GM18868 (cell line): ENCODE measurements around the gene HORMAD2.
"Not testable (repeated sequence)": the region's sequence is repeated elsewhere in the genome, so short reads cannot be mapped to it uniquely, and the experiment has no call there.

Source experiments
- ATAC-seq: cut with Tn5 transposase; IDR thresholded peaks from one replicate; pipeline ENCODE4 v1.9.1; 2021; ENCODE audit warnings: mild to moderate bottlenecking, moderate library complexity; ENCODE audit not compliant: unreplicated experiment

HORMAD2 gene

GRCh38 chr22:30056015-30056414 lies 24.2 kb upstream of the HORMAD2 start:
- no peak for ATAC-seq

GRCh38 chr22:30057375-30057774 lies 22.9 kb upstream of the HORMAD2 start:
- ATAC-seq = no peak

GRCh38 chr22:30059346-30060020 lies 20.8 kb upstream of the HORMAD2 start:
- not testable (repeated sequence) for ATAC-seq

GRCh38 chr22:30061094-30061493 lies 19.2 kb upstream of the HORMAD2 start:
- not testable (repeated sequence) for ATAC-seq

- no peak for ATAC-seq
Observed at GRCh38 chr22:30062259-30062658, 18.0 kb upstream of the HORMAD2 start.

- ATAC-seq = no peak
Observed at GRCh38 chr22:30062950-30063349, 17.3 kb upstream of the HORMAD2 start.

- no peak for ATAC-seq
Observed at GRCh38 chr22:30064172-30064571, 16.1 kb upstream of the HORMAD2 start.

- no peak for ATAC-seq
Observed at GRCh38 chr22:30073743-30074142, 6.5 kb upstream of the HORMAD2 start.

- ATAC-seq = no peak
Observed at GRCh38 chr22:30074147-30074546, 6.1 kb upstream of the HORMAD2 start.

GRCh38 chr22:30074994-30075393 lies 5.3 kb upstream of the HORMAD2 start:
- no peak for ATAC-seq

GRCh38 chr22:30077279-30077880 lies 2.9 kb upstream of the HORMAD2 start:
- ATAC-seq = no peak

GRCh38 chr22:30078320-30079311 lies 1.6 kb upstream of the HORMAD2 start:
- no peak for ATAC-seq

- ATAC-seq = no peak
Observed at GRCh38 chr22:30080805-30081204, 541 bp downstream of the HORMAD2 start.

GRCh38 chr22:30086496-30086895 lies 6.2 kb downstream of the HORMAD2 start:
- ATAC-seq = no peak

- ATAC-seq = not testable (repeated sequence)
Observed at GRCh38 chr22:30087037-30087436, 6.8 kb downstream of the HORMAD2 start.

GRCh38 chr22:30087611-30088010 lies 7.3 kb downstream of the HORMAD2 start:
- ATAC-seq = no peak

- no peak for ATAC-seq
Observed at GRCh38 chr22:30088468-30088867, 8.2 kb downstream of the HORMAD2 start.

GRCh38 chr22:30089655-30089974 lies 9.4 kb downstream of the HORMAD2 start:
- no peak for ATAC-seq

GRCh38 chr22:30092686-30093085 lies 12.4 kb downstream of the HORMAD2 start:
- no peak for ATAC-seq

- ATAC-seq = no peak
Observed at GRCh38 chr22:30094804-30095203, 14.5 kb downstream of the HORMAD2 start.

GRCh38 chr22:30097861-30098260 lies 17.6 kb downstream of the HORMAD2 start:
- no peak for ATAC-seq

- not testable (repeated sequence) for ATAC-seq
Observed at GRCh38 chr22:30100770-30101169, 20.5 kb downstream of the HORMAD2 start.
